Measurements from ENCODE around the gene FBXO10.
"Not testable (repeated sequence)": the region's sequence is repeated elsewhere in the genome, so short reads cannot be mapped to it uniquely, and the experiment has no call there.

Gene FBXO10

DNA sequence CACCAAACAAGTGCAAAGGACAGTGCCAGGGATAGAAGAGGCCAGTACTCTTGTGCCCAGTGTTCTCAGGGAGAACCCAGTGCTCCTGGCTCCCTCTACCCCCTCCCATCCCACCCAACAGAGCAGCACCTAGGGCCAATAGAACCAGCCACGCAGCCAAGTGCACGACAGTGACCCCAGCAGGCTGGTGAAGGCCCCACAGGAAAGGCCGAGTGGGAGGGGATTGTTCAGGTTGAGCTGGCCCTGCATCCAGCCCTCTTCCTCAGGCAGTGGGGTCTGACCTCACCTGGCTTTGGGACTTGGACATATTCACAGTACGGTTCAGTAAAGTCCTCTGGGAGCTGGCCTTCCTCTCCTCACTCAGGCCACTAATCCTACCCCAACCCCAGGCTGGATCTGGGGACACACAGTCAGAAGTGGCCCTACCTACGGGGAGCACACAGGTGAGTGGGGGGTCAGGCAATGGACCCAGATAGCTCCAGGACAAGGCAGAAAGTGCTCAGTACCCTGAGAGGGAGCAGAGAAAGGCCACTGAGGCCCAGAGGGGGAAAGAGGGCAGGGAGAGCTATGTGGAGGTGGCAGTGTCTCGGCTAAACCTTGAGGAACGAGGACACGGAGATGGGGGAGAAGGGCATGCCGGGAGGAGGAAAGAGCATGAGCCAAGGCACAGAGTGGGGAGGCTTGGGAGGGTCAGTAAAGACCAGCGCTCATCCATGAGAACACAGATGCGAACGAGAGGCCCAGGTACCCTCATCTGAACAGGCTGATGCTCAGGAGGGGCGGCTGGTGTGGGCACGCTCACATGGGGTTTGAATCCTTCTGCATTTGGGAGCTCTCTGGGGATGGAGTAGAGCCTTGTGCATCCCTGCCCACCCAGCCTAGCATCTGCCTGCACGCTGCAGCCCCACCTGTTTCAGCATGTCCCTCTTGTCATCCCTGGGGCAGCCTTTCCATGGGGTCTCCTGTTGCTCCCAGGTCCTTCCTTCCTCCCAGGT is 64.9 kb downstream of the FBXO10 start:
- DNase-seq (ENCODE audit: low spot score) = no peak

DNA sequence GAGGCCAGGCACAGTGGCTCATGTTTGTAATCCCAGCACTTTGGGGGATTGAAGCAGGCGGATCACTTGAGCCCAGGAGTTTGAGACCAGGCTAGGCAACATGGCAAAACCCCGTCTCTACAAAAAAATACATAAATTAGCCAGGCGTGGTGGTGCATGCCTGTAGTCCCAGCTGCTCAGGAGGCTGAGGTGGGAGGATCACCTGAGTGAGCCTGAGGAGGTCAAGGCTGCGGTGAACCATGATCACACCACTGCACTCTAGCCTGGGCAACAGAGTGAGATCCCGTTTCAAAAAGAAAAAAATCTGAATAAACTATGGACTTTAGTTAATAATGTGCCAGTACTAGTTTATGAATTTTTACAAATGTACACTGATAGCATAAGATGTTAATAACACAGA is 66.1 kb downstream of the FBXO10 start:
- not testable (repeated sequence) for DNase-seq (ENCODE audit: low spot score)

DNA sequence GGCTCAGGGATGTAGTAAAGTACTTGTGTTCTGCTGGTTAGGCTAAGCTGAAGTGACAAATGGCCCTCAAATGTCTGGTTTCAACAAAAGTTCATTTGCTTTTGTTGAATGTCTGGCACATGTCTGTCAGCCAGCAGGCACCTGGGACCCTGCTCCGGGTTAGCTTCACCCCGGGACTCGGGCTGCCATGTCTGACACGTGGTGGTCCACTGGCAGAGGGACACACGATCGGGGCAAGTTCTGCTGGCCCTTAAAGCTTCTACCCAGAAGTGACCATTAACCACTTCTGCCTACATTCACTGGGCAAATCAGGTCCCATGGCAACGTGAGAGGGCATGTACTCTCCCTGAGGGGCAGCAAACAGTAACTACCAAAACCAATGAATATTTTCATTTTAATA is 66.6 kb downstream of the FBXO10 start:
- no peak for DNase-seq (ENCODE audit: low spot score)

DNA sequence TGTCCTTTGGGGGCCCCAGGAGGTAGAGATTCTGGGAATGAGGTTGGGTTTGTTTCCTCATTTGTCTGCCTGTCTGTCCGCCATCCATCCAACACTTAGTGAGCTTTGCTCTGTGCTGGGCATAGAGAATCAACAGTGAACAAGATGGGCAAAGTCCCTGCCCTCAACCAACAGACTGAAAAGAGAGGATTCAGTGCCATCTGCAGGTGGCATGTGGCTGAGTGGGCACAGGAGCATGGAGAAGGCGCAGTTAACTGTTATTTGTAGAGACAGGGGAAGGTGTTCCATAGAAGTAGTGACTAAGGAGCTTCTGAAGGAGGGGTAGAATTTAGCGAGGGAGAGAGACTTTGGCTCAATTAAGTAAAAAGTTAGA is 67.4 kb downstream of the FBXO10 start:
- DNase-seq (ENCODE audit: low spot score) = no peak

DNA sequence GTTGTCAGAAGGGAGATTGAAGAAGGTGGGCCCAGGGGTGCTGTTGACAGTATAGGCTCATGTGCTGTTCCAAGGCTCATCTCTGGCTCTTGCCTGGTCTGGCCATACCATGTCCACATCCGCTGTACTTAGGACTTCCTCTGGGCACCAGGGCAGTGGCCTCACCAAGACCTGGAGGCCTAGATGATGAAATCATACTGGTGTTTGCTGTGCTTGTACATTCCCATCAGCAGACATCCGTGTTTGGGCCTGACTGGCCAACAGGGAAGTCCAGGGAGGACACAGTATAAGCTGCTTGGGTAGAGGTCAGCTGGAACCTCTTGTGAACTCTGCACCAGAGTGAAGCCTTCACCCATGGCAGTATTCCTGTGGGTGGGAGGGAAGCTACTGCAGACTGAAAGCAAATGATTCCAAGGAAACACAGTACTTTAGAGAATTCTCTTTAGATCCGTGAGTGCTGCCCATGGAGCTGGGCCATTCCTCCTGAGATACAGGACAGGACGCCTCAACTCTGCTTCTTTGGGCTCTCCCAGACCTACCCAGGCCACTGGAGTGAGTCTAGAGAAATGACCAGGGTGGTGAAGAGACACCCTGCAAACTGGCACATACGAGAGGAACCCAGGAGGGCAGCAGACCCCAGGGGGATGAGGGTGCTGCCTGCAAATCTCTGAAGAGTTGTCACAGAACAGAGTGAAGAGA is 67.9 kb downstream of the FBXO10 start:
- DNase-seq (ENCODE audit: low spot score) = no peak

DNA sequence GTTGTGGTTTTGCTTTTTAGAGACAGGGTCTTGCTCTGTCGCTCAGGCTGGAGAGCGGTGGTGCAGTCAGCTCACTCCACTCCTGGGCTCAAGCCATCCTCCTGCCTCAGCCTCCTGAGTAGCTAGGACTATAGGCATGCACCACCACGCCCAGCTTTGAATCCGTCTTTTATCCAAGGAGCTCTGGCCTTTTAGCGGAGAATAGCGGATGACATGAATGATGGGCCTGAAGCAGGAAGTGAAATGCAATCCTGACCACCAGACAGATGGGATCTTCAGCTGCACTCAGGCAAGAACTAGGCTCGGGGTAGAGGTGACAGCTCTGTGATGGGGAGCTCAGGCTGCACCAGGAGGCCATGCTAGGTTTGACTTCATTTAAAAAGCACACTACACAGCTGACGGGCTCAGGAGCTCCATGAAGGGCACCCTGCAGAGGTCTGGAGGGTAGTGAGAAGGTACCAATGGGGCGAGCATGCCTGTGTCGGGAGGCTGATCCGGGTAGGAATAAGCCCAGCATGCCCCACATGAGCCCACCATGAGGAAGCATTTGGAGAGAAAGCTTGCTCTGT is 68.5 kb downstream of the FBXO10 start:
- no peak for DNase-seq (ENCODE audit: low spot score)

DNA sequence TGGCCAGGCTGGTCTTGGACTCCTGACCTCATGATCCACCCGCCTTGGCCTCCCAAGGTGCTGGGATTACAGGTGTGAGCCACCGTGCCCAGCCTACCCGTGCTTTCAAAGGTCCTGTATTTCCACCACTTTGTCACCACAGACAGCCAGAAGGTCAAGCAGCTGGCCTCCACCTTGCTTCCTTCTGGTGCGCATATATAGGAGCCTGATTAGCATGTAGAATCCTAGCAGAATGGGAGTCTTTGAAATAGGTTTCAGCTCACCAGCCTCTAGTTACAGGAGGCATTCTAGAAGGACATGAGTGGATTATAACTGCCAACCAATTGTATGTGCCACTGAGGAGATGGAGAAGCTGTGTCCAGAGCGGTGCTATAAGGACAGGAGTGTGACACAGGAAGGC is 71.6 kb downstream of the FBXO10 start:
- DNase-seq (ENCODE audit: low spot score) = no peak

DNA sequence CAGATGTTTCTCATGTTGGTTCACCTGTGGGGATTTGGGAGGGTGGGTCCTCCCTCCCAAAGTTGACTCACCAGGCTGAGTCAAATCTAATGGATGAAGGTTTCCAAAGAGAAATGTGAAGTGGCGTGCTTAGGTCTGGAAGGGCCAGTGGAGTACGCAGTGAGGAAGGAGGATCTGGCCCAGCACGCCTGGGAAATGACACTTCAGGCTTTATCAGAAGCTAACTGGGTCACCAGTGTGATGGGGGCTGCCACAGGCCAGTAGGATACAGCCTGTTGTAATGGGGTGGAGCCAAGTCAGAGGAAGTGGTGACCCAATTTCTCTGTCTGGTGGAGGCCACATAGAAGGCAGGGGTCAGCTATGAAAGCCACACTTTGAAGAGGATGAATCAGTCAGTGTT is 72.4 kb downstream of the FBXO10 start:
- DNase-seq (ENCODE audit: low spot score) = no peak

DNA sequence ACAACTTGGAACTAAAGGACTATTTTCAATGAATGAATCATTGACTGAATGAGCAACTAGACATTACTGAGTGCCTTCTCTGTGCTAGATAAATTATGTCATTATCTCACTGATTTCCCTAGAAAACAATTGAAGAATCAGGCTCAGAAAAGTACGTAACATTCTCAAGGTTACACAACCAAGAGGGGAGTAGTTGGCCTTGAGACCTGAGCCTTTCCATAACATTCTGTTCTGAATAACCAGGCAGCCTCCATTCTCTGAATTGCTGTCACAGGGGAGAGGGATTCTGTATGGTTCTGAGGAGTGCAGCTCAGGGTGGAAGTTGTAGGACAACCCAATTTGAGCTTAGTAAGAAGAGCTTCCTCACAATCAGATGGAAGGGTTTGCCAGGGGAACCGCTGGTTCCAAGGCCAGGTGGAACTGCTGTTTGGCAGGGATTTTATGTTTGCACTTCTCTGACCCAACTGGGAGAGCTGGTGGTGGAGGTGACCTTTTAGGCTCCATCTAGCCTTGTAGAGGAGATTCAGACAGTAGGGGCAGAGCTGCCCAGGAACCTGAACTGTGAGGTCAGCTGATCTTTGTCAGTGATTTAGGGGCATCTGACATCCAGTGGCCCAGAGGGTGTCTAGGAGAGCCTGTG is 74.1 kb downstream of the FBXO10 start:
- DNase-seq (ENCODE audit: low spot score) = no peak

DNA sequence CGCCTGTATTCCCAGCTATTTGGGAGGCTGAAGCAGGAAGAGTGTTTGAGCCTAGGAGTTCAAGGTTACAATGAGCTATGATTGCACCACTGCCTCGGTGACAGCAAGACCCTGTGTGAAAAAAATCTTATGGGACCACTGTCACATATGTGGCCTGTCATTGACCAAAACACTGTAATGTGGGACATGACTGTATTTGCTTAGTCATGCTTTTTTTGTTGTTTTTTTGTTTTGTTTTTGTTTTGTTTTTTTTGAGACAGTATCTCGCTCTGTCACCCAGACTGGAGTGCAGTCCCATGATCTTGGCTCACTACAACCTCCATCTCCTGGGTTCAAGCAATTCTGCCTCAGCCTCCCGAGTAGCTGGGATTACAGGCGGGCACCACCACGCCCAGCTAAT is 76.9 kb downstream of the FBXO10 start:
- DNase-seq (ENCODE audit: low spot score) = no peak

DNA sequence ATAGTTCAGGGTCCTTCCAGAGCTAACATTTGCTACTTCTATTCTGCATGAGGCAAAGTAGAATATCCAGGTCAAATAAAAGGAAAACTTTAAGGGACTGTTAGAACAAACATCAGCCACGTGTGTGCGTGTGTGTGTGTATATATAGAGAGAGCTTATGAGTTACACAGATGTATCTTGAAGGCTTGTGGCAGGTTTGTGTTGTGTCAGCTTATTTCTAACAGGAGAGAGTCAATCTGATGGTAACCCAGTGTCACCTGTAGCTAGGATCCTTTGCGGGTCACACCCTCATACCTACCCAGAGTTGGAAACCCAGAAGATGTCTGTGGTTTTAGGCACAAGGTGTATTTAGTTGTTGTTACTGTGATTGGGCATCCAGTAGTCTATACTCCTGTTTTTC is 77.7 kb downstream of the FBXO10 start:
- no peak for DNase-seq (ENCODE audit: low spot score)

DNA sequence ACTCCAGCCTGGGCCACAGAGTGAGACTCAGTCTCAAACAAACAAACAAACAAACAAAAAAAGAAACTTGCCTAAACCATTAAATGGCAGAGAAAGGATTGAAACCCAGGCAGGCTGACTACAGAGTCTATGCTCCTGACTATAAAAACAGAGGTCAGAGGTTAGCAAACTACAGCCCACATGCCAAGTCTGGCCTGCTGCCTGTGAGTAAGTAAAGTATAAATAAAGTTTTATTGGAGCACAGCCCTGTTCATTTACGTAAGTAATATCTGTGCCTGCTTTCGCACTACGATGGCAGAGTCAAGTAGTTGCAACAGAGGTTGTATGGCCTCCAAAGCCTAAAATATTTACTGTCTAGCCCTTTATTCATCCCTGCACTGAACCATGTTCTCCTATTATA is 78.9 kb downstream of the FBXO10 start:
- DNase-seq (ENCODE audit: low spot score) = no peak

DNA sequence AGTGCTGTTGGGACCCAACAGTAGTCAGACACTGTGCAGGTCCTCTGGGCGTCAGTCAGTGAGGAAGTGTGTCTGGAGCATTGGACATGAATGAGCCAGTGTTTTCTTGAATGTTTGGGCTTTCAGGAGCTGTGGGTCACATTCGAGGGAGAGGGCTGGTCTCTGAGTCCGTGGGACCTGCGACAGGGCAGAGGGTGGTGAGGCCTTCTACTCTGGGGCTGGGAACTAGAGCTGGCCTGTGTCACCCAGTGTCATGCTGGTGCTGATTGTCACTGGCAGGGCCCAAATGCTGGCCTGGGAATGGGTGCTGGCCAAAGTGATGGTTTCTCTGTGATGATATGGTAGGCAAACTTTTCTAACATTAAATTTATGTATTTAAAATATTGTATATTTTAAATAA is 80.2 kb downstream of the FBXO10 start:
- DNase-seq (ENCODE audit: low spot score) = no peak

DNA sequence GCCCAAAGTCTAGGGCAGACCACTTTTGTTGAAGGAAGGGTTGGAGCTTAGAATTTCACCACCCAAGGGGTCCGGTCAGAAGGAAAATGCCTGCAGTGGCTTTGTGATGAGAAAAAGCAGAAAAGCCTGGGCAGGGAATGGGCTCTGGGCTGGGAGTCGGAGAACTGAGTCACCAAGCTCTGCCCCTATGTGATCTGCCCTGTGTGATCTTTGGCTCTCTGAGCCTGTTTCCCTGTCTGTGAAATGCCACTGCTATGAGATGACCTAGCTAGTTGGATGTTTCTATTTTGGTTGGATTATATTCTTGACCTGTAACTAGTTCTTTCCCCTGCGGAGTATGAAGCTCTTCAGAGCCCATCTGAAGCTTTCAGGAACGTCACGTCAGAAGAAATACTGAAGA is 80.6 kb downstream of the FBXO10 start:
- no peak for DNase-seq (ENCODE audit: low spot score)

DNA sequence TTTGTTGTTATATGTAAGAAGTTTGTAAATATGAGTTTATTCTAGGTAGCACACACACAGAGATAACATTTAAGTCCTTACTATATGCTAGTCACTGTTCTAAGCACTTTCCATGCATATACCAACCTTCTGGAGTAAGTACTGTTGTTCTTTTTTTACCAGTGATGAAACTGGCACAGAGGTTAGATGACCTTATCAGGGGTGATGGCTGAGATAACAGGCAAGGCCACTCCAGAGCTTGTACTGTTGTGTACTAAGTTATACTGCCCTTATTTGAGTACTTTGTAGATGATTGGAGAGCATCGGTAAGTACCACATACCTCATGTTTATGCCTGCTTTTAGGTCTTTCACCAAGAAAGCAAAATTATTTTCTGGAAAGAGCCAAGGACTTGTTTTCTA is 84.2 kb downstream of the FBXO10 start:
- DNase-seq (ENCODE audit: low spot score) = no peak

DNA sequence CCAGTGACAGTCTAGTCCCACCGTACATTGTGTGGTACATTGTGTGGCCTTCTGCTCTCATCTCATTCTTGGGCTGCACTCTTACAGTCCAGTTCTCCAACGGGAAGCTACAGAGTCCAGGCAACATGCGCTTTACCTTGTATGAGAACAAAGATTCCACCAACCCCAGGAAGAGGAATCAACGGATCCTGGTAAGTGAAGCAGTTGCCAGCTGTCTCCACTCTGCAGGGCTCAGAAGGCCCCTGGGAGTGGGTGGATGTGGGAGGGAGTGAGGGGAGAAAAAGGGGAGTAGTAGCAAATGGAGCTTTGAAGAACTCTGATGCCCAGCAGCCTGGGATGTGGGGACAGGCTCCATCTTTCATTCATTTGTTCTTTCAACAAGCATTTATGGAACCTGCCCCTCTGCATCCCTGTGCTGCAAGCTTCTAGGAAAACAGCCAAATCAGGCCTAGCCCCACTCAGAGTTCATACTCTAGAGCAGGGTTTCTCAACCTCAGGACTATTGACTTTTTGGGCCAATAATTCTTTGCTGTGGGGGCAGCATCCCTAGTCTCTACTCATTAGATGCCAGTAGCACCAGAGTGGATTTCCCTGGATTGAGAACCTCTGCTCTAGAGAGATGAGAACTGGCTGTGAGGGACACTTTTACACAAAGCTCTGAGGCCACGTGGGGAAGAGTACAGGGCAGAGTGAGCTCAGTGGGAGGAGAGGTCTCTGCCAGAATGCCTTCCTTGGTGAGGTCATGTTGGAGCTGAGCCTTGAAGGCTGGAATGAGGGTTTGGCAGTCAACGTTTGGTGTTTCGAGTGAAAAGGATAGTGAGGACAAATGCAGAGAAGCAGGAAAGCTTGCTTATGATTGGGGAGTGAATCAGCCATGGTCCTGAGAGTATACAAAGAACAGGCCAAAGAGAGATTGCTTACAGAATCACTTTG is 89.3 kb downstream of the FBXO10 start:
- peak; percentile 90 for DNase-seq (ENCODE audit: low spot score)

DNA sequence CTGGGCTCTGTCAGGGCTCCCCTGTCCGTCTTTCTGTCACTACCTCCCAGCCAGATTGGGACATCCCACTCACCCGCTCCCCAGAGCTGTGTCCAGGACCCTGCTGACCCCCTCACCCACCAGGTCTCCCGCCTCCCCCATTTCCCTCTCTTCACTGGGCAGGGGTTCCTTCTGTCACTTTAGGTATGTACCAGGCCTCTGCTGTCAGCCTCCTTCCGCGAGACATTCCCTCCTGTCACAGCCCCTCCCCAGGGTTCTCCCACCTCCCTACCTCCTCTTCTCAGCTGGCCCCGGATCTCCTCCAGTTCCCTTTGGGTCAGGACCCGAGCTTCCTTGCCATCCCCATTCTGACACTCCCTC is 89.9 kb downstream of the FBXO10 start:
- DNase-seq (ENCODE audit: low spot score) = no peak

DNA sequence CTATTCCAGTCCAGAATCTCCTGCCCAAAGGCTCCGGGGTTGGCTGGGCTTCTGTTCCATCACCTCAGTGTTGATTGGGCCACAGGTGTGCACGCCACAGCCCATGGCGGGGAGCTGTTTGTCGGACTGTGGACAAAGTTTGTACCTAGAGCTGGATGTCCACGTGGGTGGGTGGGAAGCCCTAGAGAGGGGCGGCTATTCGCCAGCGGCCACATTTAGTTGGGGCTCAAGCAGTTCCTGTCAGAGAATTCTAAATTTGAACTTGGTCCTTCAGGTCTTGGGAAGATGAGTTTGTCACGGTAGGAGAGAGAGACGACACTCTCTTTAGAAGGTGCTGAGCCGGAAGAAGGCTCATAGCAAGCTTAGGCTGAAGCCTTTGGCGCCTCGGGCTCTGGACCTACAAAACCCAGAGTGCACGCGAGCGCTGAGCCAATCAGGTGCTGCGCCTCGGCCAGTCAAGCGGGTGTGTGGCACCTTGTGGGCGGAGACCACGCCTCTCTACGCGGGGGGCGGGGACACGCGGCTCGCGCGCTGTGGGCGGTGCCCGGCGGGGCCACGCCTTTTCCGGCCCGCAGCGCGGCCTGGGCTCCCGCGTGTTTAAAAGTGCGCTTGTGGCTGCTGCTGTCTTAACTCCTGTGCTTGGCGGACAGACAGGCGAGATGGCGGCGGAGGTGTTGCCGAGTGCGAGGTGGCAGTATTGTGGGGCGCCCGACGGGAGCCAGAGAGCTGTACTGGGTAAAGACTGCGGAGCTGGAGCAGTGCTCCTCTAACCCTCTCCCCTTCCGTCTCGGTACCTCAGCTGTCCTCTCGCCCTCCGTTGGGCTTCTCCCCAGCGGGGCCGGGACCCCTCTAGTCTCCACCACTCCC is 90.6 kb downstream of the FBXO10 start, which contains the start of gene POLR1E:
Gene POLR1E, plus strand, starts transcription at position 560 of the 867 bp plus-strand sequence. Its CDS starts 100 bp downstream, at position 660.
- peak; percentile 98 for DNase-seq (ENCODE audit: low spot score)

DNA sequence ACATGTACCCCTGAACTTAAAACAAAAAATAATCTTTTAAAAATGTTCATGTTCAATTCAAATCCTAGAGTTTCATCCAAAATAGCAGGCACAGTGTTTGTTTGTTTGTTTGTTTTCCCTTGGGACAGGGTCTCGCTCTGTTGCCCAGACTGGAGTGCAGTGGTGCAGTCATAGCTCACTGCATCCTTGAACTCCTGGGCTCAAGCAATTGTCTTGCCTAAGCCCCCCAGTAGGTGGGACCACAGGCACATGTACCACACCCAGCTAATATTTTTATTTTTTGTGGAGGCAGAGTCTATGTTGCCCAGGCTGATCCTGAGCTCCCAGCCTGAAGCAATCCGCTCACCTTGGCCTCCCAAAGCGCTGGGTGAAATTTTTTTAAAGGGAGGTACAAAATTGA is 95.4 kb downstream of the FBXO10 start:
- DNase-seq (ENCODE audit: low spot score) = no peak

DNA sequence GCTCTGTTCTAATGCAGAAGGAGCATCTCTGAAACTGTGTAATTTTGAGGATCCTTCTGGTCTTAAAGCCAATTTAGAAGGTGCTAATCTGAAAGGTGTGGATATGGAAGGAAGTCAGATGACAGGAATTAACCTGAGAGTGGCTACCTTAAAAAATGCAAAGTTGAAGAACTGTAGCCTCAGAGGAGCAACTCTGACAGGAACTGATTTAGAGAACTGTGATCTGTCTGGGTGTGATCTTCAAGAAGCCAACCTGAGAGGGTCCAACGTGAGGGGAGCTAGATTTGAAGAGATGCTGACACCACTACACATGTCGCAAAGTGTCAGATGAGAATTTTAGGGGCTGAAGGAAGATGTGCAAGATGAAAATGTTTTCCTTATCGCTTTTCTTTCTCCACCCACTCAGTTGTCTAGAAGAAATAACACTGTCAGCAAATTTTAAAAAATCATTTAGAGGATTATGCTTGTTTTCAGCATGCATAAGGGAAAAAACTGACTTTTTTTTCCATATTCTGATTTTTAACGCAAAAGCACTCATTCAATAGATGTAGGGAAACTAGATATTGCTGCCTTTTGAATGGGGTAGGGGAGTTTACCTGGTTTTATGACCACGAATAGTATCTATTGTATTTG is 98.1 kb downstream of the FBXO10 start:
- DNase-seq (ENCODE audit: low spot score) = not testable (repeated sequence)

Data from AG20443 (cell line).